DMS153 treated with DMSO at 0.1 percent for 48 hours (cell line): Measurements from ENCODE around the gene PDCD6IP.
"Not testable (repeated sequence)": the region's sequence is repeated elsewhere in the genome, so short reads cannot be mapped to it uniquely, and the experiment has no call there.

Experiments
- DNase-seq: peaks from one replicate; lab custom pipeline; 2025; ENCODE audit not compliant: unreplicated experiment; lab: John Stamatoyannopoulos, UW

PDCD6IP gene

DNA sequence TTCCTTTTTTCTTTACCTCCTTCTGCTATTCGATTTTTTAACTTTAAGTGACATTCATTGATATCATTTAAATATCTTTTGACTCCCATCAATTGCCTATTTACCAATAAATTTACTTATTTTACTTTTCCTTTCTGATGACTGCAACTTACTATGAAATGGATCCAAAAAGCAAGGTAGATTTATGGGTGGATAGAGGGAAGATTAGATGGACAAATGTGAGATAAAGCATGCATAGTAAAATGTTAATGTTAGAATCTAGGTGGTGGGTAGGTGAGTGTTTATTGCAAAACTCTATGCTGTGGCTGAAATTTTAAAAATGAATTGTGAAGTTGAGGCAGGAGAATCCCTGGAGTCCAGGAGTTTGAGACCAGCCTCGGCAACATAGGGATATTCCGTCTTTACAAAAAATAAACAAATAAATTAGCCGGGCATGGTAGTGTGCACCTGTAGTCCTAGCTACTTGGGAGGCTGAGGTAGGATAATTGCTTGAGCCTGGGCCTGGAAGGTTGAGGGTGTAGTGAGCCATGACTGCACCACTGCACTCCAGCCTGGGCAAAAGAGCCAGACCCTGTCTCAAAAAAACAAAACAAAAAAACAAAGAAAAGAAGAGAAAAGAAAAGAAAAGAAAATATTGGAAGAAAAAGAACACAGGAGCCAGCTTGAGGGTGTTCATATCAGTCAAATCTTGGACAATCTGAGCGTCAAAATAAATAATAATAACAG lies 6.1 kb upstream of the PDCD6IP start:
- no peak for DNase-seq

DNA sequence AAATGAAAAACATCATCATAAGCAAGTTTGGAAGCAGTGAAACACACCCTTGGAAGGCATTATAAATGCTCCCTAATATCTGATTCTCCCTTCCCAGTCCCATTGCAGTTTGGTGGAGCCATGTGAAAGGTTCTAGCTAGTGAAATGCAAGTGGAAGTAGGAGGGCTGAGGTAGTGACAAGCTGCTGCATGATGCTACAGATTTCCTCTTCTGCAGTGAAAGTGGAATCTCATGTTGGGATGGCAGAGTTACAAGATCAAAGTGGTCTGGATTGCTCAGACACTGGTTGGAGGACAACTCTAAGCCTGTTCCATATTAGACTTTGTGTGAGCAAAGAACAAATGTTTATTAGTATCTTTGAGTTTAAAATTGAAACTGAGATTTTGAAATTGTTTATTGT lies 3.3 kb upstream of the PDCD6IP start:
- no peak for DNase-seq

DNA sequence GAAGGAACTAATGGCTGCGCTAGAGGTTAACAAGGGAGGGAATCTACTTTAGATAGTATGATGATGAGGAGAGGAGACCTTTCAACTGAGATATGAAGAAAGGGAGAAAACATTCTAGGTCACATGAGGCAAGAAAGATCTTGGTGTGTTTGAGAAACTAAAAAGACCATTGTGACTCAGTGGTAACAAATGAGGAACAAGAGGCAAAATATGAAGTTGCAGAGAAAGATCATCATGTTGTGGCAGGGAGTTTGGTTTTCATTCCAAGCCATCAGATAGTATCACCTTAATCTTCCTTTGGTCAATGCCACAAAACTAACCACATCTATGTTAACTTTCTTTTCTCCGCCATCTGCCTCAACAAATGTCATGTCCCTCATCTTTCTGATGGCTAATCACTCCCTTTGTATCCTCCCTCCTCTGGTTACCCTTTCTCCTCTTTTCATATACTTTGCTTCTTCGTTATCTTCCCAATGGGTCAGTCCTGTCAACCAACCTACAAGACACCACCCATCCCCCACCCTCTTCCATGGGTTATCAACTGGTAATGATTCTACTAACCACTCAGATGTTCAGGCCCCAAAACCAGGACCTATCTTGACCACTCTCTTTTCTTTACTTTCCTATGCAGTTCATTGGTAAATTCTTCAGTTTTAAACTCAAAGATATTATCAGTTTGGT lies 2.4 kb upstream of the PDCD6IP start:
- no peak for DNase-seq

DNA sequence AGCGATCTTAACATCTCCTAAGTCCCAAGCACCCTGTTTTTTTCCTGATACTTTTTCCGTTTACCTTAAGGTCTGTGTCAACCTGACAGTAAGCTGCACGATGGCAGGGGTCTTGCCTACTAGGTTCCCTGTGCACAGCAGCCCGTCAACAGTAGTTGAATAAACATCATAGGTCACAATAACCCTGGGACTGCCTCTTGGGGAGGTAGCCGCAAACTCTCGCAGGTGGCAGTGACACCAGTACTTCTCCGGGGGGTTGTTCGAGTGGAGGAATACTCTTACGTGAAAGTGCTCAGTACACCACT lies 365 bp upstream of the PDCD6IP start:
- DNase-seq: no peak

DNA sequence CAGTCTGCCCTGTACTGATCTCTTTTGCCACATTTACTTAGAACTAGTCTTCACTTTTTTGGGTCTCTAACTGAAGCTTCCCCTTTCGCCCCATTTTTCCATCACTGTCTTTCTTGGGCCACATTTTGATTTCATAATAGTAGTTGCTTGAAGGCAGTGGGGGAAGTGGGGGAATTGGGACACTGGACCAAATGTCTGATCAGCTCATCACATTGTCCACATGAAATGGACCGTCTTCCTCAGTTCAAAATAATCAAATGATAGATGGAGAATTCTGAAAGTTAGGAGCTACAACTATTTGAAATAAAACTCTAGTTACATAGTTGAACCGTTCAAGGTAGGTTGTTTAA lies 747 bp downstream of the PDCD6IP start:
- no peak for DNase-seq

DNA sequence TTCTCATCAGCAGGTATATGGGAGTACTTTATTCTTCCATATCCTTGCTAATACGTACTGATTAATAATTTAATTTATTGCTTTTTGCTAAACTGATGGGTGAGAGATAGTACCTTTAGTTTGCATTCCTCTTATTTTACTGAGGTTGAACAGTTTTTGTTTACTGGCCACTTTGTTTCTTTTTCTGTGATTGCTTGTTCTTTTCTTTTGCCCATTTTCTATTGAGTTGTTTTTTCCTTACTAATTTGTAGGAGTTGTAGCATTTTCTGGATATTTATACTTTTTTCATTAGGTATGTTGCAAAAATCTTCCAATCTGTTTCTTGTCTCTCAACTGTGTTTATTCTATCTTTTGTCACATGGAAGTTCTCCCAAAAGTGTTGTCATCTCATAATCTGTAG lies 4.8 kb downstream of the PDCD6IP start:
- no peak for DNase-seq

DNA sequence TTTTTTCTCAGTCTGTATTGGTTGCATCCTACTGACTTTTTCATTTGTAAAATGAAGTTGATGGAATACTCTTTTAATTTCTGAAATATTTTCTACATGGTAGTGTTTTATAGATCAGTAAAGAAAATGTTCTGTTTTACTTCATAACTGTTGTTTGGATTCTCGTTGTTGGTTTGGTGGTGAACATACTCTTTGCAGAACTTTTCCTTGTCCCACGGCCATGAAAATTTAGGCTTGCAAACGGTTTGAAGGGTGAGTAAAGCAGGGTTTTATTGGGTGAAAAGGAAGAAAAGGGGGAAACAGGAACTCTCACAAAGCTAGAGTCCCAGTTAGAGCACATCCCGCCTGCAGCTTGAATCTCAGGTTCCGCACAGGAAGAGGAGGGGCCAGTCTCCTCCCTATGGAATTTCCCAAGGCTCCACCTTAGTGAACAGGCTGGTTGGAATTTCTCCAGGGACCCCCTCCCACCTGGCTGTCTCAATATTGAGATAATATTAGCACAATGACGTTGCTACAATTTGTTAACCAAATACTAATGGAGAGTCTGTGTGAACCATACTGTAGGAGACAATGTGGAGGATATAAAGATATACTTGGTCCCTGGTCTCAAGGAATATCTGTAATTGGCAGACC lies 5.6 kb downstream of the PDCD6IP start:
- no peak for DNase-seq

DNA sequence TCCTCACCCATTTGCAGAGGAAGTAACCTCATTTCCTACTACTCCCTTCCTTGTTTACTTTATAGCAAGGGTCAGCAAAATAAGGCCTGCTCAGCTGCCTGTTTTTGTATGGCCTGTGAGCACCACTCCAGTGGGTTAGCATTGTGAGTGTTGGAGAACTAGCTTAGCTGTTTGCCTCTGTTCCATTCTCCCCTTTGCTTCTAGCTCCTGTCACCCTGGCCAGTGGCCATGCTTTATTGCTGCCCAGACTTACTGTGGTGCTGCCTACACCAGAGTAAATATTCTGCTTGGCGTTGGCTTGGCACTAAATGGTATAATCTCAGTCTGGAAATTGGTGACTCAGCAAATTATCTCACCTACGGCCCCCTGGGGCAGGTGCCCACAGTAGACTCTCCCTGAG lies 8.8 kb downstream of the PDCD6IP start:
- no peak for DNase-seq

DNA sequence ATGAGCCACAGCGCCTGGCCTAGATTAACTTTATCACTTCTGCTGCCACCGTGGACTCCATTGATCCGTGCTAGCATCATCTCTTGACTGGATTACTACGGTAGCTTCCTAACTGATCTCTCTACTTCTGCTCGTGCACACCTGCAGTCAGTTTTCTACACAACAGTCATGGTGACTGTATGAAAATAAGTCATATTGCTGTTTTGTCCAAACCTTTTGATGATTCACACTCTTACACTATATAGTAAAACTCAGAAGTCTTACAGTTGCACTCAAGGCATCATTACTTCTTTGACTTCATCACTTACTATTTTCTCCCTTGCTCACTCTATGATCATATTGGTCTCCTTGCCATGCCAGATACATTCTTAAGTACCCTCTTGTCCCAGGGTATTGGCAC lies 10.1 kb downstream of the PDCD6IP start:
- no peak for DNase-seq

DNA sequence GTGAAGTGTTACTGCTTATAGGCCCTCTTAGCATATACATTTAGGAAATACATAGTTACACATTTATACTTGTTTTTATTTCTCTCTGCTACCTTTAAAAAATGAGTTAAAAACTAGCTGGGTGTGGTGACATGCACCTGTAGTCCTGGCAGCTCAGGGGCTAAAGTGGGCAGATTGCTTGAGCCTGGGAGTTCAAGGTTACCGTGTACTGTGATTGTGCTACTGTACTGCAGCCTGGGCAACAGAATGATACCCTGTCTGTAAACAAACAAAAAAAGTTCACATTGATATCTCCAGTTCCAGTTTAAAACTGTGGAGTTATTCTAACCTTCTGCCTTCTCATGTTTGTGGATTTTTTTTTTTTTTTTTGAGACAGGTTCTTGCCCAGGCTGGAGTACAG lies 12.1 kb downstream of the PDCD6IP start:
- DNase-seq: no peak

DNA sequence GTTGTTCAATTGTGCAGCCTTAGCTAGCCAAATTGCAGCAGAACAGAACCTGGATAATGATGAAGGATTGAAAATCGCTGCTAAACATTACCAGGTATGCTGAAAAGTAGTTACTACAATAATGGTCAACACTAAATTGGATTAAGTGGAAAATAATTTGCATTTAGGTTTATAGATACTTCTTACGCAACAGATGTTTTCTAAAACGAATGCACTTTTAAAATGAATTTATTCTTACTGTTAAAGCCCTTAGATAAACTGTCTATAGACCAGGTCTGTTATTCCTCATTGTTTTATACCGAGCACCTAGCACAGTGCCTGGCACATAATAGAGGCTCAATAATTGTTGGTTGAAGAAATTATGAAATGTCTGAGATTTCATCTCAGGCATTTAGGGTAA lies 23.6 kb downstream of the PDCD6IP start:
- no peak for DNase-seq

DNA sequence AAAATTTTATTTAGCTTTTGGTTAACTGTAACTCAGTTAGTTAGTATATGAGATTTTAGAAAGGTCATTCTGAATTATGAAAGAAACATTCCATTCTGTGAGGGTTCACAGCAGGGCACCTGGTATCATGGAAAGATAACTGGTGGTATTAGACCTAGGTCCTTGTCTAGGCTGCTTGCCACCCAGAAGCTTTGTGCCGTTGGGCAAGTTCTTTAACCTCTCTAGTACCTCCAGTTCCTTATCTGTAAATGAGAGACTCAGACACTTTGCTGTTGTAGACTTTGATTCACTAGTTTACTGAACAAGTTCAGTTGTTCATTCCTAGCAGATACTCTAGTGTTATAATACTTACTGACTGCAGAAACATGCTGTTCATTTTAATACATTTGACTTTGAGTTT lies 25.4 kb downstream of the PDCD6IP start:
- no peak for DNase-seq

DNA sequence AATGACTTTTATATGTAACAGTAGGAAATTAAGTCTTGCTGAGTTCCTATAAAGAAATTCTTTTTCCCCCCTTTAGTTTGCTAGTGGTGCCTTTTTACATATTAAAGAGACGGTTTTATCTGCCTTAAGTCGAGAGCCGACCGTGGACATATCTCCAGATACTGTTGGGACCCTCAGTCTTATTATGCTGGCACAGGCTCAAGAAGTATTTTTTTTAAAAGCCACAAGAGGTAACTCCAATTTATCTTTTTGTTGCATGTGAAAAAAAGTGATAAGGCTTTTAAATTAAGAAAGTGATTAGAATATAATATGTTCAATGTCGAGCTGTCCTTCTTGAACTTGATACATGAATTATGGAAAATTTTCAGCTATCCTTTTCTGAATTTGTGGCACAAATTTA lies 26.7 kb downstream of the PDCD6IP start:
- no peak for DNase-seq

DNA sequence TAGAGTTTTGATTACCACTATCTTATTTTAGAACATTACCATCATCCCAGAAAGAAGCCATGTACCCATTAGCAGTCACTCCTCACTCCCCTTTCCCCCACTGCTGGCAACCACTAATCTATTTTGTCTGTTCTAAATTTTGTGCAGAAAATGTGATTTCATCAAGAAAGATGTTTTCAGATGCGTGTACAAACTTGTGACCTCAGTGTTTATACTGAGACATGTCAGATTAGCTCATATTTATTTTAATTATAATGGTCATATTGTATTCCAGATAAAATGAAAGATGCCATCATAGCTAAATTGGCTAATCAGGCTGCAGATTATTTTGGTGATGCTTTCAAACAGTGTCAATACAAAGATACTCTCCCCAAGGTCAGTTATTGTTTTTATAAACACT lies 27.8 kb downstream of the PDCD6IP start:
- DNase-seq: no peak

DNA sequence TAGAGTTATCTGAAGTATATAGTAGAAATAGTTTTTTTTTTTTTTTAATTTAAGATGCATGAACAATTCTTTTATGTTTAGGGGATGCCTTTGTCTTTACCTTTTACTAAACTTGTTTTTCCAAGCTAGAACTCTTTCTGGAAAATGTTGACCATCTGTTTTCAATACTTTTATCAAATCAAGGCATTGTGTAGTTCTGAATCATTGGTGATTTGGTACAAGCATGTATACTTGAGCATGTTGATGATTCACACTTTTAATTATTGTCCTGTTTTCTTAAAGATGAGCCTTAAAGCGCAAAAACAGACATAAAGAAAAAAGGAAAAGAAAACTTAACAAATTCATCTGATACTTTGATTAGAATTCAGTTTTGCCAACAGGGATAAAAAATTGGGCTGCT lies 28.3 kb downstream of the PDCD6IP start:
- DNase-seq: no peak

DNA sequence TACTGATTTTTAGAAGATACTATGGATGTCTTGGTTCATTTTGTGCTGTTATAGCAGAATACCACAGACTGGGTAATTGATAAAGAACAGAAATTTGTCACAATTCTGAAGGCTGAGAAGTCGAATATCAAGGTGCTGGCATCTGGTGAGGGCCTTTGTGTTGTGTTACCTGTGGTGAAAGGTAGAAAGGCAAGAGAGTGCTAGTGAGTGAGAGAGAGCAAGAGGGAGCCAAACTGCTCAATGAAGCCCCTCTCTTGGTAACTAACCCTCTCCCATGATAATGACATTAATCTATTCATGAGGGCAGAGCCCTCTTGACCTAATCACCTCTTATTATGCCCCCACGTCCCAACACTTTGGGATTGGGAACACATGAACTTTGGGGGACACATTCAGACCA lies 31.3 kb downstream of the PDCD6IP start:
- no peak for DNase-seq

DNA sequence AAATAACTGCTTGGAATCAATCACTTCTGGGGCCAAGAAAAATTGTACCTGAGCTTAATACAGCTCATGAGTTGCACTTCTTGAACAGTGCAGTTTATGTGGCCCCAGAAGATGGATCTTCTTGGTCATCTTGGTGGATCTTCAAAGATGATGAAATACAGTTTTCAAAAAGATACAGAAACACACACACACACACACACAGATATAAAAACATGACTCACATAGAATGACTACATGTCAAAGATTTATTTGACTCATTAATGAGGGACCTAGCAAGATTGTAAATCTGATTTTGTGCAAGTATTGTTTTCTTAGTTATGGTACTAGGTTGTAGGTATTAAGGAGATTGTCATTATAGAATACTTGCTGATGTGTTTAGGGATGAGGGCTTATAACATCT lies 32.6 kb downstream of the PDCD6IP start:
- DNase-seq: no peak

DNA sequence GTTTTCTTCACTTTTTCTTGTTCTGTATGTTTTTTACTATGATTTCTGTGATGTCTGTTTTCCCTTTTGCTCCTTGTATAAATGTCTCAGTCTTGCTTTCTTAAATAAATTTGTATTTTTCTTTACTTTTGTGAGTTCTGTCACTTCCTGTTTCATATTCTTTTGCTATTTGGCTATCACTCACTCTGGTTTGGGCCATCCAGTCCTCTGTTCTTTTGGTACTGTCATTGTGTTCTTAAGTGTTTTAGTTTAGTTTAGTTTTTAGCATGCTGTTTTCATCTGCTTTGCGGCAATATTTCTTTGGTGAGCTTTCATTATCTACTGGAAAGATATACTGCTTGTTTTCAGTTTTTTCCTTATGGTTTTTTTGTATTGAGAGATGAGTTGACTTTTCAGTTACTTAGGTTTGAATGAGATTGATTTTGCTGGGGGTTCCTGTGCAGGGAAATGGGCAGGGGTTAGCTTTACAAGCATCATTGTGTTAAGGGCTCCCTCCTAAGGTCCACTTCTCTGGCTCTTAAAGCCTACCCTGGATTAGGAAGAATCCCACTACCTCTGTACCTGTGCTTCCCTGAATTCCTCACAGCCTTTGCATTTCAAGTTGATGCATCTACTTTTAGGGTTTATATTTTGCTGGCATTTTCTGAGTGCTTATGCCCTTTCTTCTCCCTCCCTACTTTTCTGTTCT lies 35.1 kb downstream of the PDCD6IP start:
- DNase-seq: no peak

DNA sequence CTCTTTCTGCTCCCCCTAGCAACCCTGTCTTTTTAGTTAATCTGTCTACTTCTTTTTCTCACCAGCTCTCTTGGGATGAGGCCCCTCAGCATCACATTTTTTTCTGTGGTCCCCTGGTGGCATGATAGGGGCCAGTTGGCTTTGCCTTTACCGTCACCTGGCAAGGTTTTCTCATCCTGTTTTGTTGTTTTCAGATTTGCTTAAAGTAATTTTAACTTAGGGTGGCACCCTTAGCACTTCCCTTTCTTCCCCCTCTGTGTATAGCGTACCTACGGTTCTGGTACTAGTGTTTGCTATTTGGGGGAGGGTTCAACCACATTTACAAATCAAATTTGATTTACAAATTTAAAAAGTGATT lies 35.6 kb downstream of the PDCD6IP start:
- no peak for DNase-seq

DNA sequence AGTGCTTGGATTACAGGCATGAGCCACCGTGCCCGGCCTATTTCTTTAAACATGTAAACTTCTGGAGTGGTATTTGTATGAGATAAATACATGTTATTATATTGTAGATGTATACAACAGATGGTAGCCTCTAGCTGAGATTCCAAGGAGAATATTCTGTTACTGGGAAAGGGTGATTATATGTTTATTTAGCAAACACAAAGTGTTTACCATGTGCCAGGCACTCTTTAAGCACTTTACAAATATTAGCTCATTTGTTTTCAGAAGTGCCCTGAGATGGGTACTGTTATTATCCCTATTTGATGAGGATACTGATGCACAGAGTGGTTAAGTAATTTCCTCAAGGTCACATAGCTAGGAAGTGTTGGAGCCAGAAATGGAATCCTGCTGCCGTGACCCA lies 38.8 kb downstream of the PDCD6IP start:
- not testable (repeated sequence) for DNase-seq

DNA sequence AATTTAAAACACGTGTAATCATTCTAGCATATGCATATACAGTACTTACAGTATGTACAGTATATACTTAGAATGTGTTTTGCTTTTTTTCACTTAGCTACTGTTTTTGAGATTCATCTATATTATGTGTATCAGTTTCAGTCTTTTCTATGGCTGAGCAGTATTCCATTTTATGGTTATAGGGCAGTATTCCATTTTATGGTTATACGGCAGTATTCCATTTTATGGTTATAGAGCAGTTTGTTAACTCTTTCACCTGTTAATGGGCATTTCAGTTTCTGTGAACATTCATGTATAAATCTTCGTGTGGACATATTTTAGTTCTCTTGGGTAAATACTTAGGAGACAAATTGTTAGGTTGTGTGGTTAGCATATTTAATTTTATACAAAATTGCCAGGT lies 40.9 kb downstream of the PDCD6IP start:
- no peak for DNase-seq

DNA sequence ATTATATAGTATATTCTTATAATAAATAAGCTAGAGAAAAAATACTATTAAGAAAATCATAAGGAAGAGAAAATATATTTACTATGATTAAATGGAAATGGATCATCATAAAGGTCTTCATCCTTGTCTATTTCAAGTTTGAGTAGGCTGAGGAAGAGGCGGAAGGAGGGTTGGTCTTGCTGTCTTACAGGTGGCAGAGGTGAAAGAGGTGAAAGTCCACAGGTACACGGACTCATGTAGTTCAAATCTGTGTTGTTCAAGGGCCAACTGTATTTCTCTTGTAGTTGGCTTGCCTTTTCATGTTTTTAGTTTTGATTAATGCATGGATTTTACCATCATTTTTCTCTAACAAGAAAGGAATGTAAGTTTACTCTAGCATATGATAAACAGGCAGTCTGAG lies 41.7 kb downstream of the PDCD6IP start:
- DNase-seq: no peak
